Bronchial epithelial cell (primary cell): ENCODE measurements around the gene PSMB8. TPM values are rescaled to one million over a fixed set of nuclear protein-coding genes. Genes with fewer than 3 reads are reported as not detected.

ENCODE experiments used
- DNase-seq: peaks from one replicate; pipeline ENCODE4 v3.0.0-alpha.2; 2010; ENCODE audit warnings: low read depth
- FAIRE-seq: peaks from 2 replicates; lab custom pipeline; 2011; peaks lifted over from hg19 to GRCh38; lab: Jason Lieb, UNC
- H3K27me3 ChIP-seq: 2 replicates; pipeline ENCODE4 v1.5.1; 2011; ENCODE audit warnings: low read length; ENCODE audit not compliant: control insufficient read depth, insufficient read depth
- H3K36me3 ChIP-seq: 2 replicates; pipeline ENCODE4 v1.5.1; 2011; ENCODE audit warnings: low read length; ENCODE audit not compliant: control insufficient read depth, insufficient read depth
- H3K4me3 ChIP-seq: 2 replicates; pipeline ENCODE4 v1.5.1; 2011; ENCODE audit warnings: mild to moderate bottlenecking, low read depth, low read length, control low read depth
- total RNA-seq: library from RNA; depleted of rRNA; stranded (reverse); fragments of >200 nt; gene quantifications from 2 replicates; pipeline ENCODE4 v1.2.1, GENCODE V29; 2014
- TF ChIP-seq, protein P1 (sequence below): IDR thresholded peaks from 2 replicates; pipeline ENCODE4 v1.5.1; 2011; ENCODE audit warnings: mild to moderate bottlenecking, moderate library complexity, low read length, control low read depth, inconsistent platforms; ENCODE audit not compliant: insufficient read depth, severe bottlenecking

The PSMB8 gene
- total RNA-seq, 1 donor from 2014 or later = 22.9 TPM

DNA sequence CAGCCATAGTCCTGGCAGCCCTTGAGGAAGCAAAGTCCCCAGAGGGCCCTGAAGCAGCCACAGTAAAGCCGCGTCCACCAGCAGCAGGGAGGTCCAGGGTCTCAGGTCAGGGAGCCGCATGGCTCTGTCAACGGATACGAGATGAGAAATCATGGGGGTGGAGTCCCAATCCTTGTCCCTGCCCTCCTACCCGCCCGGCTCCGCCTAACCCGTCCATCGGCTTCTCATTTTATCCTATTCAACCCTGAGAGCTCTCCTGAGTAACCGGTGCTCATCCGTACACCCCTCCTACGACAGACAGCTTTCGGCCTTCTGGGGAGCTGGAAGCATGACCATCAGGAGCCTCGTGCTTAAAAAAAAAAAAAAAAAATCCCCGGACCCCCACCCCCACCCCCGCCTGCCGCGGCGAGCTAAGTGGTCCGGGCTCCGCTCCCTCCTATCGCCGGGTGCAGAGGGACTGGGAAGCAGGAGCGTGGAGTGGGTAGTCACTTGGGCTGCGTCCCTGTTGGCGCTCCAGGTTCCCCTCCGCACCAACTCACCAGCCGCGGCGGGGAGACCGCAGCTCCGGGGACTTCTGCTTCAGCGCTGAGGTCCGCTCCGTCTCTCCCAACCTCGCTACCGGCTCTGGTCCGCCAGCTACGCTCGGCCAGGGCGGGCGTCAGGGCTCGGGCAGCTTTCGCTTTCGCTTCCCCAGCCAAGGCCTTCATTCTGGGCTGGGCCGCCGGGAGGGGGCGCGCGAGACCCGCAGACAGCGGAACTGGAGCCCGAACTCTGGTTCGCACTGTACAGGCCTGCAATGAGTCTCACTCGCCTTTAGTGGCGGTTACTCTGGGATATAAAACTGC lies 5.5 kb downstream of the PSMB8 start, which contains the start of gene TAP2:
Gene TAP2, minus strand, starts transcription at position 626 of the 845 bp plus-strand sequence. Its CDS starts 506 bp downstream, at position 120.
- DNase-seq = peak; percentile 80
- no peak for FAIRE-seq
- Histone ChIP-seq H3K27me3 (no peaks in the 10 kb centered on the region), H3K4me3 (peak within 1 kb of the TSS; percentile 81), H3K36me3 (peaks cover 12% of the 10 kb centered on the region)
- TF ChIP-seq, protein P1, sequence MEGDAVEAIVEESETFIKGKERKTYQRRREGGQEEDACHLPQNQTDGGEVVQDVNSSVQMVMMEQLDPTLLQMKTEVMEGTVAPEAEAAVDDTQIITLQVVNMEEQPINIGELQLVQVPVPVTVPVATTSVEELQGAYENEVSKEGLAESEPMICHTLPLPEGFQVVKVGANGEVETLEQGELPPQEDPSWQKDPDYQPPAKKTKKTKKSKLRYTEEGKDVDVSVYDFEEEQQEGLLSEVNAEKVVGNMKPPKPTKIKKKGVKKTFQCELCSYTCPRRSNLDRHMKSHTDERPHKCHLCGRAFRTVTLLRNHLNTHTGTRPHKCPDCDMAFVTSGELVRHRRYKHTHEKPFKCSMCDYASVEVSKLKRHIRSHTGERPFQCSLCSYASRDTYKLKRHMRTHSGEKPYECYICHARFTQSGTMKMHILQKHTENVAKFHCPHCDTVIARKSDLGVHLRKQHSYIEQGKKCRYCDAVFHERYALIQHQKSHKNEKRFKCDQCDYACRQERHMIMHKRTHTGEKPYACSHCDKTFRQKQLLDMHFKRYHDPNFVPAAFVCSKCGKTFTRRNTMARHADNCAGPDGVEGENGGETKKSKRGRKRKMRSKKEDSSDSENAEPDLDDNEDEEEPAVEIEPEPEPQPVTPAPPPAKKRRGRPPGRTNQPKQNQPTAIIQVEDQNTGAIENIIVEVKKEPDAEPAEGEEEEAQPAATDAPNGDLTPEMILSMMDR = peak; percentile 94

DNA sequence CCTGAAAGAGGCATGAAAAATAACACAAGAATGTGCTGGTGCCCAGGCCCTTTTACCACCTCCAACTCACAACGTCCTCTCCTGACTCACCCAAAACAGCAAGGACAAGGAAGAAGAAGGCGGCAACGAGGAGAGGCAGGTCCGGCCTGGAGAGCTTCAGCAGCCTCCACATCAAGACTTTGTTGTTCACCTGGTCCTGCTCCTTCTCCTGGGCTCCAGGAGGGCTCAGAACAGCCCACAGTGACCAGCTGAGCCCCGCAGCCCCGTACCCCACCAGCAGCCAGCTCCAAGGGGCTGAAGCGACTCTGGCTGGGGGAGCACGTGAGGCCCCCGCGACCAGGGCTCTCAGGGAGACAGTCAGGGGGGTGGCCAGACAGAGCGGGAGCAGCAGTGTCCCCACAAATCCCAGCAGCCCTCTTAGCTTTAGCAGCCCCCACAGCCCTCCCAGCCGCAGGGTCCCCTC lies 6.2 kb downstream of the PSMB8 start:
- TF ChIP-seq, protein P1 = no peak
- FAIRE-seq (no peak), DNase-seq (peak; percentile 87)
- no peaks in the 10 kb centered on the region for H3K27me3 ChIP-seq
- peak overlapping the region; percentile 81 for H3K4me3 ChIP-seq
- peaks cover 11% of the 10 kb centered on the region for H3K36me3 ChIP-seq

DNA sequence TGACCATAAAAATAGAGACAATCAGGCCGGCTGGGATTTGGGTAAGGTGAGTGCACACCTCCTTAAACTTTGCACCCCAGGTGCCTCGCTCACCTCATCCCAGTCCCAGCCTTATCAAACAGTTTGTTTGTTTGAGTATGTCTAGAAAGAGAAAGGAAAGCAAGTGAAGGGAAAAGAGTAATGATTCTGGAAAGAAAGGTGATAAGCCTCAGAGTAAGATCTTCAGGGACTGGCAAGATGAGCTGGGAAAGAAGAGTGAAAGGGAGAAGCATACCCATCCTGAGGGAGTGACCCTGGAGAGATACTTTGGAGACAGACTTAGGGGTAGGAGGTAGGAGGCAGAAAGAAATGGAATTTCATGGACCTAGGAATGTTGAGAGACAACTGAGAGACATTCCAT lies 7.0 kb downstream of the PSMB8 start:
- H3K27me3 ChIP-seq = no peaks in the 10 kb centered on the region
- H3K36me3 ChIP-seq = peaks cover 12% of the 10 kb centered on the region
- DNase-seq = no peak
- TF ChIP-seq, protein P1 = no peak
- H3K4me3 ChIP-seq = no peak overlapping the region
- no peak for FAIRE-seq

DNA sequence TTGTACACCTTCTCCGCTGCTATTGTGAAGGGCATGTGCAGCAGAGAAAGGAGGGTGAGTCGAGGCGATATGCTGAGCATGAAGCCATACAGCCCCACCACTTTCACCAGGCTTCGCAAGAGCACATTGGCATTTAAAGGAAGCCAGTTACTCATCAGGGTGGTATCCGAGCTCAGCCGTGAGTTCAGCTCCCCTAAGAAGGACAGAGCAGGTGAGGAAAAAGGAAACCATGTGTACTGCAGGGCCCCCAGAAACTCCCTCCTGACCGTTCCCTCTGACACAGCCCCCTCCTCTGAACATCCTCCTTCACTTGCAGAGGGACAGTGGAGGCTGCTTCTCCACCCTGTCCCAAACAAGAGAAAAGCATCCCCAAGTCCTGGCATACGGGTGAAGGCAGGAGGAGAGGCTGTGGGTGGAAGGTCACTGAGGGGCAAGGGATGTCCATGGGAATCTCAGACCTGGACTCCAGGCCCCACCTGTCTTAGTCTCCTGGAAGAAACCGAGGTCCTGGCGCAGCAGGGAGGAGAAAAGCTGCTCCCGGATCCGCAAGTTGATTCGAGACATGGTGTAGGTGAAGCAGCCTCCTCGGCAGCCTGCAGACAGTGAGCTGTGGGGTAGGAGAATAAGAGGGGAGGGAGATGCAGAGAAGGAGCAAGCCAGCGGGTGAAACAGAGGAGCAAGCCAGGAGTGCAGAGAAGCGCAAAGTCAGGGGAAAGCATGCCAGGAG lies 8.5 kb downstream of the PSMB8 start:
- DNase-seq (no peak), FAIRE-seq (no peak)
- Histone ChIP-seq H3K4me3 (no peak overlapping the region), H3K36me3 (peaks cover 16% of the 10 kb centered on the region), H3K27me3 (no peaks in the 10 kb centered on the region)
- TF ChIP-seq, protein P1 = no peak

DNA sequence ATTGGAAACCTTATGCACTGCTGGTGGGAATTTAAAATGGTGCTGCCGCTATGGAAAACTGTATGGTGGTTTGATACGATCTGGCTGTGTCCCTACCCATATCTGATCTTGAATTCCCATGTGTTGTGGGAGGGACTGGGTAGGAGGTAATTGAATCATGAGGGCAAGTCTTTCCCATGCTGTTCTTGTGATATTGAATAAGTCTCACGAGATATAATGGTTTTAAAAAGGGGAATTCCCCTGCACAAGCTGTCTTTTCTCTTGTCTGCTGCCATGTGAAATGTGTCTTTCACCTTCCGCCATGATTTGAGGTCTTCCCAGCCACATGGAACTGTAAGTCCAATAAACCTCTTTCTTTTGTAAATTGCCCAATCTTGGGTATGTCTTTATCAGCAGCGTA lies 10.2 kb downstream of the PSMB8 start:
- DNase-seq = no peak
- TF ChIP-seq, protein P1 = no peak
- Histone ChIP-seq H3K36me3 (peaks cover 23% of the 10 kb centered on the region), H3K4me3 (no peak overlapping the region), H3K27me3 (no peaks in the 10 kb centered on the region)
- no peak for FAIRE-seq
